Hematopoietic multipotent progenitor cell treated with erythropoietin and hydrocortisone succinate and interleukin-3 and kit ligand, for 8 days (in vitro differentiated cells): Measurements from ENCODE around the gene UBE2F.
A peak's percentile ranks its signal among the peaks of the same experiment; 100 is the strongest.
"Not testable (repeated sequence)": the region's sequence is repeated elsewhere in the genome, so short reads cannot be mapped to it uniquely, and the experiment has no call there.

ENCODE experiments used
- DNase-seq: peaks from one replicate; pipeline ENCODE4 v3.0.0-alpha.2; 2015

The UBE2F gene

GRCh38 chr2:237980751-237981150 is 13.9 kb downstream of the UBE2F start:
- DNase-seq = no peak

GRCh38 chr2:237981621-237982020 is 14.8 kb downstream of the UBE2F start:
- DNase-seq = not testable (repeated sequence)

GRCh38 chr2:237982039-237982725 is 15.4 kb downstream of the UBE2F start:
- DNase-seq = no peak

GRCh38 chr2:237983922-237984321 is 17.1 kb downstream of the UBE2F start:
- DNase-seq = no peak

- peak; percentile 16 for DNase-seq
Measured at GRCh38 chr2:237987268-237987667, 20.5 kb downstream of the UBE2F start.

- DNase-seq = no peak
Measured at GRCh38 chr2:237993701-237994100, 26.9 kb downstream of the UBE2F start.

GRCh38 chr2:237995036-237995435 is 28.2 kb downstream of the UBE2F start:
- peak; percentile 79 for DNase-seq

- DNase-seq = no peak
Measured at GRCh38 chr2:237996021-237996593, 29.3 kb downstream of the UBE2F start.

GRCh38 chr2:237997521-237997920 is 30.7 kb downstream of the UBE2F start:
- no peak for DNase-seq

GRCh38 chr2:237998530-237998929 is 31.7 kb downstream of the UBE2F start:
- peak; percentile 70 for DNase-seq

GRCh38 chr2:238003234-238004031 is 36.6 kb downstream of the UBE2F start:
- no peak for DNase-seq

GRCh38 chr2:238004077-238004830 is 37.4 kb downstream of the UBE2F start:
- no peak for DNase-seq

GRCh38 chr2:238005528-238005927 is 38.7 kb downstream of the UBE2F start:
- DNase-seq = no peak

GRCh38 chr2:238006510-238006909 is 39.7 kb downstream of the UBE2F start:
- DNase-seq = no peak

- DNase-seq = no peak
Measured at GRCh38 chr2:238007924-238008323, 41.1 kb downstream of the UBE2F start.

GRCh38 chr2:238009563-238009962 is 42.7 kb downstream of the UBE2F start:
- DNase-seq = no peak

- no peak for DNase-seq
Measured at GRCh38 chr2:238010572-238010971, 43.8 kb downstream of the UBE2F start.

- DNase-seq = no peak
Measured at GRCh38 chr2:238013806-238014205, 47.0 kb downstream of the UBE2F start.

- no peak for DNase-seq
Measured at GRCh38 chr2:238015705-238016104, 48.9 kb downstream of the UBE2F start.

- DNase-seq = peak; percentile 52
Measured at GRCh38 chr2:238016526-238016925, 49.7 kb downstream of the UBE2F start.

- DNase-seq = no peak
Measured at GRCh38 chr2:238019962-238020361, 53.1 kb downstream of the UBE2F start.

GRCh38 chr2:238020816-238021215 is 54.0 kb downstream of the UBE2F start:
- no peak for DNase-seq

GRCh38 chr2:238021327-238021726 is 54.5 kb downstream of the UBE2F start:
- DNase-seq = no peak
